ENCODE measurements around the gene RGS11.

DNA sequence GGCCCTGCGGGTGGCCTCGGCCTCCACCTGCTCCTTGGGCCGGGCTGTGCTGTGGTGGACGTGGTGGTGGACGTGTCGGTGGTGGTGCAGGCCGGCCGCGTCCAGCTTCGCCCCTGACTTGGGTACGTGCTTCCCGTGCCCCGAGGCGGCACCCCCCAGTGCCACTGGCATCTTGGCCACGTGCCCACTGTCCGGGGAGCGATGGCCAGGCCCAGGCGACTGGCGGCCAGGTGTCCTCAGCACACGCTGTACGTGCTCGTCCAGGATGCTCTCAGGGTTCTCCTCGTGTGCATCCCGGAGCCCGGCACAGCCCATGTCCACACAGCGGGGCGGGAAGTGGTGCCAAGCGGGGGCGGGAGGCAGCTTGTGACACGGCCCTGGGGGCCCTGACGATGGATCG lies 22.1 kb upstream of the RGS11 start:
- TF ChIP-seq CTCF (IDR thresholded peaks at IDR 0.05) (no peak), POLR2A (IDR thresholded peaks at IDR 0.05) (no peak)

Data from heart left ventricle (tissue), 13 donors.